CD4-positive, alpha-beta memory T cell (primary cell): ENCODE data around the gene ESYT2. TPM values are rescaled to one million over a fixed set of nuclear protein-coding genes. Genes with fewer than 3 reads are reported as not detected.
A peak's percentile ranks its signal among the peaks of the same experiment; 100 is the strongest.

Source experiments
- CTCF ChIA-PET: fragments of 350-600 bp; sonication (Branson Sonifier 250); formaldehyde crosslinking; loops from one replicate; lab custom pipeline; 2021; ENCODE audit warnings: inconsistent platforms; ENCODE audit not compliant: partially characterized antibody; lab: Charles Lee
- POLR2A ChIA-PET: fragments of 350-600 bp; sonication (Branson Sonifier 250); formaldehyde crosslinking; loops from one replicate; lab custom pipeline; 2021; ENCODE audit not compliant: partially characterized antibody; lab: Charles Lee
- DNase-seq, 5 donors: peaks; one replicate each; pipeline versions ENCODE4 v3.0.0 to v3.0.0-alpha.2; 2020 to 2022; ENCODE audit warnings: mixed read lengths in 1 of 5
- H3K27ac ChIP-seq: one replicate; pipeline ENCODE4 v1.7.0; 2013; ENCODE audit warnings: low read depth, low read length
- H3K27me3 ChIP-seq: 2 replicates; pipeline ENCODE4 v1.7.0; 2013; ENCODE audit warnings: mild to moderate bottlenecking, low read length, moderate library complexity; ENCODE audit not compliant: insufficient read depth
- H3K36me3 ChIP-seq: 2 replicates; pipeline ENCODE4 v1.7.0; 2013; ENCODE audit warnings: mild to moderate bottlenecking, low read length, moderate library complexity; ENCODE audit not compliant: insufficient read depth
- H3K4me1 ChIP-seq: 2 replicates; pipeline ENCODE4 v1.7.0; 2013; ENCODE audit warnings: mild to moderate bottlenecking, low read length, moderate library complexity; ENCODE audit not compliant: insufficient read depth
- H3K4me3 ChIP-seq, 2 donors: one replicate each; pipeline ENCODE4 v1.7.0; 2013; ENCODE audit warnings: low read length in 2 of 2, mild to moderate bottlenecking in 1 of 2
- H3K9me3 ChIP-seq, 2 donors: one replicate each; pipeline ENCODE4 v1.7.0; 2013; ENCODE audit warnings: low read length in 2 of 2, control low read depth in 1 of 2; ENCODE audit not compliant: control insufficient read depth in 1 of 2
- H3K27ac Mint-ChIP-seq, 7 donors: one replicate each; pipeline ENCODE4 v1.8.0; 2020 to 2021; ENCODE audit warnings: mixed read lengths in 7 of 7, mild to moderate bottlenecking in 6 of 7, inconsistent platforms in 3 of 7, moderate library complexity in 3 of 7
- H3K27me3 Mint-ChIP-seq, 2 donors: one replicate each; pipeline ENCODE4 v1.8.0; 2020 to 2021; ENCODE audit warnings: mixed read lengths in 2 of 2
- H3K36me3 Mint-ChIP-seq, 2 donors: one replicate each; pipeline ENCODE4 v1.8.0; 2020 to 2021; ENCODE audit warnings: mixed read lengths in 2 of 2, inconsistent platforms in 1 of 2, mild to moderate bottlenecking in 1 of 2
- H3K4me1 Mint-ChIP-seq, 4 donors: one replicate each; pipeline ENCODE4 v1.8.0; 2020 to 2021; ENCODE audit warnings: mixed read lengths in 4 of 4, mild to moderate bottlenecking in 1 of 4
- H3K4me3 Mint-ChIP-seq, 8 donors: one replicate each; pipeline ENCODE4 v1.8.0; 2020 to 2021; ENCODE audit warnings: mixed read lengths in 8 of 8, mild to moderate bottlenecking in 7 of 8, moderate library complexity in 6 of 8, inconsistent platforms in 3 of 8
- H3K9me3 Mint-ChIP-seq, 8 donors: one replicate each; pipeline ENCODE4 v1.8.0; 2020 to 2021; ENCODE audit warnings: mixed read lengths in 8 of 8, mild to moderate bottlenecking in 5 of 8, inconsistent platforms in 3 of 8, moderate library complexity in 1 of 8
- intact Hi-C: fragments of 100-400 bp; cut with micrococcal nuclease; formaldehyde crosslinking; loops from one replicate; pipeline ENCODE4 v1.15.1; 2023
- polyA plus RNA-seq, 2 donors: library from polyadenylated mRNA; unstranded; fragments of 300-500 nt; fragmentation: Illumina TruSeq; gene quantifications; one replicate each; pipeline ENCODE4 v1.2.3, GENCODE V29; 2021
- total RNA-seq, 2 experiments: library from RNA; stranded (reverse); gene quantifications; one replicate each; pipeline ENCODE4 v1.2.3, GENCODE V29; 2021

ESYT2 gene
- total and polyA plus RNA-seq, 4 experiments from 2014 or later: 52.3 to 116 (median 106) TPM

DNA sequence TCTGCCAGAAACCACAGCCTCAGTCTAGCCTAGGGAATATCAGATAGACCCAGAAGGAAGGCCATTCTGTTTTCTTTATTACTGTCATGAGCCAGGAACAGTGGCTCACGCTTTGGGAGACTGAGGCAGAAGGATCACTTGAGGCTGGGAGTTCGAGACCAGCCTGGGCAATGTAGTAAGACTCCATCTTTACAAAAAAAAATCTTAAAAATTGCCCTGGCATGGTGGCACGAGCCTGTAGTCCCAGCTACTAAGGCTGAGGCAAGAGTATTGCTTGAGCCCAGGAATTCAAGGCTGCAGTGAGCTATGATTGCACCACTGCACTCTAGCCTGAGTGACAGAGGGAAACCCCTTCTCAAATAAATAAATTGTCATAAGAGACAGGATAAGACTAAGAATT, 3.7 kb upstream of the ESYT2 start:
- CTCF ChIA-PET: no interaction called here
- POLR2A ChIA-PET: no interaction called here
- H3K36me3 Mint-ChIP-seq: peaks cover under 1 to 2% of the 10 kb centered on the region in 2 donors
- no peak for DNase-seq
- Histone ChIP-seq H3K36me3 (no peaks in the 10 kb centered on the region), H3K9me3 (no peaks in the 10 kb centered on the region), H3K4me3 (no peak overlapping the region), H3K27ac (no peak overlapping the region), H3K27me3 (no peaks in the 10 kb centered on the region), H3K4me1 (peaks cover 10% of the 10 kb centered on the region)
- peaks cover 5 to 18% (median 7%) of the 10 kb centered on the region in 4 donors for H3K4me1 Mint-ChIP-seq
- peak overlapping the region in 1 of 7 donors; percentile 1 for H3K27ac Mint-ChIP-seq
- H3K4me3 Mint-ChIP-seq: no peak overlapping the region
- peaks cover 0 to 2% (median 0%) of the 10 kb centered on the region in 8 donors for H3K9me3 Mint-ChIP-seq
- H3K27me3 Mint-ChIP-seq: no peaks in the 10 kb centered on the region
- intact Hi-C loops: no loop called here

DNA sequence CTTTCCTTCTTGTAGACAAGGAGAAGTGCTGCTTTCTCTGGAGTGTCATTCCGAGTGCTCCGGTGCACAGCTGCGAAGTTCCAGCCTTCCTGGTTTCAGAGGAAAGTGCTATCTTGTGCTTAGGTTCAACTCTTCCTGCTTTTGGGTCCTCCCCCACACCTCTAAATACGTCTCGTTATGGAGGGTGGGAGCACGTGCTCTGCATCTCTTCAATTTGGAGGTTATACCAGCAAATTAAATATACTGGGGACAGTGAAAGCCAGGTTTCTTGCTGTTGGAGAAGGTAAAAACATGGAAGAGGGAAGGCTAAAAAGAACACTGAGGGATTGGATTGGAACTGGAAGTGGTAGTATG, 2.4 kb upstream of the ESYT2 start:
- H3K27me3 ChIP-seq: no peaks in the 10 kb centered on the region
- no peaks in the 10 kb centered on the region for H3K27me3 Mint-ChIP-seq
- intact Hi-C loops: no loop called here
- H3K4me1 ChIP-seq: peaks cover 21% of the 10 kb centered on the region
- no peak overlapping the region for H3K27ac ChIP-seq
- peak overlapping the region in 4 of 8 donors; percentile 22 to 62 (median 40) for H3K4me3 Mint-ChIP-seq
- H3K4me1 Mint-ChIP-seq: peaks cover 12 to 29% (median 15%) of the 10 kb centered on the region in 4 donors
- DNase-seq: no peak
- peaks cover 0 to 2% (median 0%) of the 10 kb centered on the region in 8 donors for H3K9me3 Mint-ChIP-seq
- H3K9me3 ChIP-seq: no peaks in the 10 kb centered on the region
- peak overlapping the region in 3 of 7 donors; percentile 33 to 90 (median 76) for H3K27ac Mint-ChIP-seq
- H3K36me3 ChIP-seq: no peaks in the 10 kb centered on the region
- peaks cover 10 to 11% of the 10 kb centered on the region in 2 donors for H3K36me3 Mint-ChIP-seq
- no peak overlapping the region for H3K4me3 ChIP-seq
- CTCF ChIA-PET: interaction anchor here (0.8 kb wide), 1 partner anchor 32 kb away, joined by 3 read pairs; no protein-coding TSS in a partner anchor
- POLR2A ChIA-PET: interaction anchor here (8.7 to 13.5 kb wide), 2 partner anchors 14 to 23 kb away, joined by 137 to 255 read pairs; no protein-coding TSS in a partner anchor

DNA sequence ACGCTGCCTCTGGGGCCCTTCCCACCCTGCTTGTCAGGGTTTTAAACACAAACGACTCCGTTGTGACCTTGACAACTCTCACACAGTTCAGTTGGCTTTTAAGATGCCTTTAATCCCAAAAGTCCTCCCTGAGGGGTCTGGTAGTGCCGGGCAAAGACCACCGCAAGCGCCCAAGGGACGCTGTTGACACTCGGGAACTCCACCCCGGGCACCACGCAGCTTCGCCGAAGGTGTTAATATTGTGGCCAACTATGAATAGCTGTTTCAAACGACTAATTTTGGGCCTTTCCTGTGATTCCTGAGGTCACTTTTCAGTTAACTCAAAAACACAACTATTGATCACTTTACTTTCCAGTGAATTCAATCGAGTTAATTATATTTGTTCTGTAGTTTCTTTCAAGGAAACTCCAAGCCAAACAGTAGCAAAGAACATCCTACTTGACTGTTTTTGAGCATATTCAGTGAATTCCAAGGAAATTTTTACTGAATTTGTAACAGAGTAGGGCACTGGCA, 958 bp upstream of the ESYT2 start:
- Histone ChIP-seq H3K4me3 (peak overlapping the region; percentile 68 to 89), H3K9me3 (no peaks in the 10 kb centered on the region), H3K27me3 (no peaks in the 10 kb centered on the region), H3K27ac (peak overlapping the region; percentile 95), H3K36me3 (no peaks in the 10 kb centered on the region), H3K4me1 (peaks cover 35% of the 10 kb centered on the region)
- H3K27ac Mint-ChIP-seq: peak overlapping the region; percentile 90 to 97 (median 94)
- CTCF ChIA-PET: interaction anchor here (1.3 to 2.0 kb wide), 3 partner anchors 18 to 67 kb away, joined by 3 to 6 read pairs (median 4); no protein-coding TSS in a partner anchor
- no peak for DNase-seq
- peak overlapping the region; percentile 81 to 98 (median 88) for H3K4me3 Mint-ChIP-seq
- no peaks in the 10 kb centered on the region for H3K27me3 Mint-ChIP-seq
- H3K4me1 Mint-ChIP-seq: peaks cover 16 to 40% (median 21%) of the 10 kb centered on the region in 4 donors
- intact Hi-C loops: no loop called here
- H3K36me3 Mint-ChIP-seq: peaks cover 10 to 16% of the 10 kb centered on the region in 2 donors
- H3K9me3 Mint-ChIP-seq: peaks cover 0 to 2% (median 0%) of the 10 kb centered on the region in 8 donors
- POLR2A ChIA-PET: interaction anchor here (0.9 to 13.5 kb wide), 14 partner anchors 13 to 146 kb away, joined by 3 to 255 read pairs (median 16); partner anchors contain the start of genes DYNC2I1 and NCAPG2

DNA sequence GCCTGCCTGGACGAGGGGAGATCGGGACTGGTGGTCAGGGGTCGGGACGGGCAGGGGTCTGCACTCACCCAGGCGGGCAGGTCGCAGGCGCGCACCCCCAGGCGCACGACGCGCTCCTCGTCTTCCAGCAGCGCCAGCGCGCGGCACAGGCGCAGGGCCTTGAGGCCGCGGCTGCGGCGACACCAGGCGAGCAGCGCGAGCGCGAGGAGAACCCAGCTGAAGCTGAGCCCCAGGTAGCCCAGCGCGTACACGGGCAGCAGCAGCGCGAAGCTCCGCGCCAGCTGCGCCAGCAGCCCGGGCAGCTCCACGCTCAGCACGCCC, 328 bp downstream of the ESYT2 start:
- peak in 1 of 5 donors; percentile 79 for DNase-seq
- peaks cover 21 to 53% (median 30%) of the 10 kb centered on the region in 4 donors for H3K4me1 Mint-ChIP-seq
- intact Hi-C loops: loop anchor here (1.0 to 2.0 kb wide), 7 partner anchors 11 to 125 kb away; partner anchors contain the start of genes DYNC2I1 and NCAPG2
- H3K27me3 ChIP-seq: no peaks in the 10 kb centered on the region
- peak overlapping the region; percentile 82 to 95 (median 90) for H3K27ac Mint-ChIP-seq
- no peaks in the 10 kb centered on the region for H3K36me3 ChIP-seq
- peaks cover 47% of the 10 kb centered on the region for H3K4me1 ChIP-seq
- peak overlapping the region; percentile 59 to 98 (median 94) for H3K4me3 Mint-ChIP-seq
- no peaks in the 10 kb centered on the region for H3K9me3 ChIP-seq
- H3K27ac ChIP-seq: peak overlapping the region; percentile 95
- peaks cover 10 to 20% of the 10 kb centered on the region in 2 donors for H3K36me3 Mint-ChIP-seq
- H3K27me3 Mint-ChIP-seq: no peaks in the 10 kb centered on the region
- ChIA-PET POLR2A (interaction anchor here (0.7 to 13.5 kb wide), 25 partner anchors 12 to 368 kb away, joined by 3 to 255 read pairs (median 5); partner anchors contain the start of genes DYNC2I1 and NCAPG2), CTCF (interaction anchor here (0.7 to 2.0 kb wide), 5 partner anchors 17 to 46 kb away, joined by 3 to 8 read pairs (median 4); no protein-coding TSS in a partner anchor)
- H3K4me3 ChIP-seq: peak overlapping the region; percentile 45 to 87
- H3K9me3 Mint-ChIP-seq: peaks cover 0 to 2% (median 0%) of the 10 kb centered on the region in 8 donors

DNA sequence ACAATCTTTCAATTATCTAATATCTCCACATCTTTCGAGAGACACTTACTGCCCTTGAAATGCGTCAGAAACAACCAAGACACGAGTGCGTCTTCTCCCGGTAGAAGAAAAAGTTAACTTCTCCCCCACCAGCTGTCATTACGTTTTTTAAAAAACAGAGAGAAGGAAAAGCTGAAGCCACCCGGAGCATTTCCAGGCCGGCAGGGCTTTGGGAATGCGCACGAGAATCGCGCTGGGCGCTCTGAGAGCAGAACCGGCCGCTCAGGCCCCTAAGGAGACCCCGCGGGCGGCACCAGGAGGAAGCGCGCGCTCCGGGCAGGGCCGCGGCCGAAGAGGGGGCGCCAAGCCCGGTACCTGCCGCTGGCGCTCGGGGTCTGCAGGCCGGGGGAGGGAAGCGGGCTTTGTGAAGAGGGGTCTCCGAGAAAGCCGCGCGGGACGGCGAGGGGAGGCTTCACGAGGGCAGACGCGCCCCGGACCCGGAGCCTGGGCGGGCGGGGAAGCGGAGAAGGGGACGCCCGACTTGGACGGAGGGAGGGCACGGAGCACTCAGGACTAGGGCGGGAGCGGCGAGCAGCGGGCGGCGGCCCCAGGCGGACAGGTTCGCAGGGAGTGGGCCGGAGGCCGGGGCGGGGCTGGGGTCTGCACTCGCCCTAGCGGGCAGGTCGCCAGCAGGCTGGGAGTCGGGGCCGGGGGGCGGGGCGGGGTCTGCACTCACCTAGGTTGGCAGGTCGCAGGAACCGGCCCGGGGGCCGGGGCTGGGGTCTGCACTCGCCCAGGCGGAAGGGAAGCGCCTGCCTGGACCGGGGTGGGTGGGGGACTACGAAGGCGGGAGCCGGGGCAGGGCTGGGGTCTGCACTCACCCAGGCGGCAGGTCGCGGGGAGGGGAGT, 932 bp downstream of the ESYT2 start:
- intact Hi-C loops: loop anchor here (1.0 to 2.0 kb wide), 7 partner anchors 10 to 124 kb away; partner anchors contain the start of genes DYNC2I1 and NCAPG2
- H3K27me3 ChIP-seq: no peaks in the 10 kb centered on the region
- DNase-seq: peak; percentile 46 to 64 (median 62)
- Mint-ChIP-seq H3K27me3 (no peaks in the 10 kb centered on the region), H3K4me1 (peaks cover 24 to 59% (median 34%) of the 10 kb centered on the region in 4 donors), H3K9me3 (peaks cover 0 to 2% (median 0%) of the 10 kb centered on the region in 8 donors), H3K36me3 (peaks cover 10 to 21% of the 10 kb centered on the region in 2 donors), H3K4me3 (peak overlapping the region; percentile 90 to 98 (median 96)), H3K27ac (peak overlapping the region; percentile 90 to 99 (median 98))
- H3K4me3 ChIP-seq: peak overlapping the region; percentile 45 to 87
- ChIA-PET POLR2A (interaction anchor here (0.7 to 13.5 kb wide), 21 partner anchors 11 to 369 kb away, joined by 3 to 255 read pairs (median 5); partner anchors contain the start of genes DYNC2I1 and NCAPG2), CTCF (interaction anchor here (1.0 to 2.0 kb wide), 9 partner anchors 11 to 118 kb away, joined by 3 to 8 read pairs (median 4); no protein-coding TSS in a partner anchor)
- no peaks in the 10 kb centered on the region for H3K9me3 ChIP-seq
- H3K36me3 ChIP-seq: no peaks in the 10 kb centered on the region
- H3K4me1 ChIP-seq: peaks cover 53% of the 10 kb centered on the region
- H3K27ac ChIP-seq: peak overlapping the region; percentile 95

DNA sequence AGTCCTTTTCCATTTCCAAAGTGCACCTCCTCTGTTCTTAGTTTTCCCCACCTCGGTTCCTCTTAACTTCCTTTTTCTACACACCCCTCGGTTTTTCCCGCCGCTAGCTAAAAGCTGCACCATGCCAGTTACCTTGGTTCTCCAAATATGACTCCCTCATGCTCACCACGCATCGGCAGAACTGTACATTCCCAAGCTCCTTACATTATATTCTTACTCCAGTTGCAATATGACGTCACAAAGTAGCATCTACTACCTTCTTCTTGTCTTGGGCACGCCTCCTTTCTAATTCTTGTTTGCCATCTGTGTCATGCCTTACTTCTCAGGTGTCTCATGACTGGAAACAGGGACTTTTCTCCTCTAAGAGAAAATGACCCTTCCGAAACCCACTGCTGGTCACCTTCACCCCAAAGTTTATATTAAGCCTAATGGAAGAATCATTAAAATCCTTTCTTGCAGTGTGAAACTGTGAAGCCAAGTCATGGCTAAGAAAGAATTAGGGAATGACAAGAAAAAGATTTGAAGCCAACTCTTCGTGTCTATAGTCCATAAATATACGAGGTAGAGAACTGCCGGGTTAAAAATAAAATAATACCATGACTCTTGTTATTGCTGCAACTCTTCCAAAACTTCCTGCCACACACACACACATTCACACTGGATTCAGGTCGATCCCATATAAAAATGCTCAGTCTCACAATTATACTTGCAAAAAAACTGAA, 1.7 kb downstream of the ESYT2 start:
- H3K9me3 ChIP-seq: no peaks in the 10 kb centered on the region
- peak overlapping the region; percentile 95 for H3K27ac ChIP-seq
- H3K27me3 ChIP-seq: no peaks in the 10 kb centered on the region
- CTCF ChIA-PET: interaction anchor here (1.1 to 1.9 kb wide), 6 partner anchors 10 to 117 kb away, joined by 3 to 7 read pairs (median 4); no protein-coding TSS in a partner anchor
- H3K36me3 Mint-ChIP-seq: peaks cover 10 to 21% of the 10 kb centered on the region in 2 donors
- peaks cover 61% of the 10 kb centered on the region for H3K4me1 ChIP-seq
- H3K27ac Mint-ChIP-seq: peak overlapping the region; percentile 90 to 99 (median 98)
- peaks cover 27 to 60% (median 39%) of the 10 kb centered on the region in 4 donors for H3K4me1 Mint-ChIP-seq
- peak in 4 of 5 donors; percentile 50 to 71 (median 58) for DNase-seq
- intact Hi-C loops: loop anchor here (2.0 kb wide), 3 partner anchors 15 to 67 kb away; no protein-coding TSS in a partner anchor
- no peaks in the 10 kb centered on the region for H3K27me3 Mint-ChIP-seq
- H3K9me3 Mint-ChIP-seq: peaks cover 0 to 2% (median 0%) of the 10 kb centered on the region in 8 donors
- H3K4me3 Mint-ChIP-seq: peak overlapping the region; percentile 90 to 98 (median 96)
- POLR2A ChIA-PET: interaction anchor here (1.1 to 13.5 kb wide), 7 partner anchors 10 to 123 kb away, joined by 4 to 255 read pairs (median 25); partner anchors contain the start of gene NCAPG2
- H3K36me3 ChIP-seq: no peaks in the 10 kb centered on the region
- H3K4me3 ChIP-seq: peak overlapping the region; percentile 45 to 87
